Measurements from ENCODE around the gene SNHG17. TPM values are rescaled to one million over a fixed set of nuclear protein-coding genes. Genes with fewer than 3 reads are reported as not detected.

SNHG17 gene
- total RNA-seq, 6 experiments from 2014 or later = 29.6 to 45.4 (median 32.0) TPM

DNA sequence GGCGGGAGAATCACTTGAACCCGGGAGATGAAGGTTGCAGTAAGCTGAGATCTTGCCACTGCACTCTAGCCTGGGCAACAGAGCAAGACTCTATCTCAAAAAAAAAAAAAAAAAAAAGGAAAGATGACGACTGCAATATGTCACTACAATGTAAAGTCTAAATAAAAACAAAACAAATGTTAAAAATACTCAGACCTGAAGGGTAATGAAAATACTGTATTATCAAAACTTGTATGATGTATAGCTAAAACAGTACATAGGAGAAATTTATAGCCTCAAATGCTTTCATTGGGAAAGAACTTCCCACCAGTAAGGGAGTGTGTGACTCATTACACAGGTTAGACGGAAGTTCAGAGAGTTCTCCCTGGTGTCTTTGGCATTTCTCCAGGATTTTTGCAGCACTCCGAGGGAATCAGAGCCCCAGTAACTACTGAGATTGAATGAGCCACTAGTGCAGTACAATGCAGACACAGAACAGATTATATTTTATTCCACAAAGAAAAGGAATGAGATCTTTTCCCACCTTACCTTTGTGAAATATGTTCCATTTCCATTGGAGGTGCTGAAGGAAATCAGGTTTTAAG lies 25.0 kb upstream of the SNHG17 start:
- H3K27me3 Mint-ChIP-seq (ENCODE audit: insufficient read depth) = peaks cover 8% of the 10 kb centered on the region
- DNase-seq = peak; percentile 60
- H3K27ac Mint-ChIP-seq = no peak overlapping the region
- TF ChIP-seq, protein P1, sequence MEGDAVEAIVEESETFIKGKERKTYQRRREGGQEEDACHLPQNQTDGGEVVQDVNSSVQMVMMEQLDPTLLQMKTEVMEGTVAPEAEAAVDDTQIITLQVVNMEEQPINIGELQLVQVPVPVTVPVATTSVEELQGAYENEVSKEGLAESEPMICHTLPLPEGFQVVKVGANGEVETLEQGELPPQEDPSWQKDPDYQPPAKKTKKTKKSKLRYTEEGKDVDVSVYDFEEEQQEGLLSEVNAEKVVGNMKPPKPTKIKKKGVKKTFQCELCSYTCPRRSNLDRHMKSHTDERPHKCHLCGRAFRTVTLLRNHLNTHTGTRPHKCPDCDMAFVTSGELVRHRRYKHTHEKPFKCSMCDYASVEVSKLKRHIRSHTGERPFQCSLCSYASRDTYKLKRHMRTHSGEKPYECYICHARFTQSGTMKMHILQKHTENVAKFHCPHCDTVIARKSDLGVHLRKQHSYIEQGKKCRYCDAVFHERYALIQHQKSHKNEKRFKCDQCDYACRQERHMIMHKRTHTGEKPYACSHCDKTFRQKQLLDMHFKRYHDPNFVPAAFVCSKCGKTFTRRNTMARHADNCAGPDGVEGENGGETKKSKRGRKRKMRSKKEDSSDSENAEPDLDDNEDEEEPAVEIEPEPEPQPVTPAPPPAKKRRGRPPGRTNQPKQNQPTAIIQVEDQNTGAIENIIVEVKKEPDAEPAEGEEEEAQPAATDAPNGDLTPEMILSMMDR (IDR thresholded peaks at IDR 0.05) = no peak
- no peaks in the 10 kb centered on the region for H3K9me3 Mint-ChIP-seq
- no peaks in the 10 kb centered on the region; the same call in 1 of the 2 replicates for H3K36me3 Mint-ChIP-seq (ENCODE audit: low read depth)
- H3K4me1 Mint-ChIP-seq (ENCODE audit: low read depth) = peaks cover 13% of the 10 kb centered on the region
- no peak overlapping the region for H3K4me3 Mint-ChIP-seq

DNA sequence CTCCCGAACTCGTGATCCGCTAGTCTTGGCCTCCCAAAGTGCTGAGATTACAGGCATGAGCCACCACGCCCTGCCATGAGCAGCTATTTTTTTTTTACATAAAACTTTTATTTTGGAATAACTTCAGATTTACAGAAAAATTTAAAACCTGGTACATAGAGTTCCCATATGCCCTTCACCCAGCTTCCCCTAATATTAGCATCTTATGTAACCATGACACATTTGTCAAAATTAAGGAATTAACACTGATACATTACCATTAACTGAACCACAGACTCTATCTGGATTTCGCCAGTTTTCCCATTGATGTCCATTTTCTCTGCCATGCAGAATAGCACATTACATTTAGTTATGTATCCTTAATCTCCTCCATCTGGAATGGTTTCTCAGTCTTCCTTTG lies 23.2 kb upstream of the SNHG17 start:
- TF ChIP-seq, protein P1 (IDR thresholded peaks at IDR 0.05) = no peak
- Mint-ChIP-seq H3K36me3 (ENCODE audit: low read depth) (no peaks in the 10 kb centered on the region; the same call in 1 of the 2 replicates), H3K4me3 (no peak overlapping the region), H3K4me1 (ENCODE audit: low read depth) (peaks cover 21% of the 10 kb centered on the region), H3K9me3 (no peaks in the 10 kb centered on the region), H3K27ac (no peak overlapping the region), H3K27me3 (ENCODE audit: insufficient read depth) (peaks cover 8% of the 10 kb centered on the region)
- DNase-seq = no peak

DNA sequence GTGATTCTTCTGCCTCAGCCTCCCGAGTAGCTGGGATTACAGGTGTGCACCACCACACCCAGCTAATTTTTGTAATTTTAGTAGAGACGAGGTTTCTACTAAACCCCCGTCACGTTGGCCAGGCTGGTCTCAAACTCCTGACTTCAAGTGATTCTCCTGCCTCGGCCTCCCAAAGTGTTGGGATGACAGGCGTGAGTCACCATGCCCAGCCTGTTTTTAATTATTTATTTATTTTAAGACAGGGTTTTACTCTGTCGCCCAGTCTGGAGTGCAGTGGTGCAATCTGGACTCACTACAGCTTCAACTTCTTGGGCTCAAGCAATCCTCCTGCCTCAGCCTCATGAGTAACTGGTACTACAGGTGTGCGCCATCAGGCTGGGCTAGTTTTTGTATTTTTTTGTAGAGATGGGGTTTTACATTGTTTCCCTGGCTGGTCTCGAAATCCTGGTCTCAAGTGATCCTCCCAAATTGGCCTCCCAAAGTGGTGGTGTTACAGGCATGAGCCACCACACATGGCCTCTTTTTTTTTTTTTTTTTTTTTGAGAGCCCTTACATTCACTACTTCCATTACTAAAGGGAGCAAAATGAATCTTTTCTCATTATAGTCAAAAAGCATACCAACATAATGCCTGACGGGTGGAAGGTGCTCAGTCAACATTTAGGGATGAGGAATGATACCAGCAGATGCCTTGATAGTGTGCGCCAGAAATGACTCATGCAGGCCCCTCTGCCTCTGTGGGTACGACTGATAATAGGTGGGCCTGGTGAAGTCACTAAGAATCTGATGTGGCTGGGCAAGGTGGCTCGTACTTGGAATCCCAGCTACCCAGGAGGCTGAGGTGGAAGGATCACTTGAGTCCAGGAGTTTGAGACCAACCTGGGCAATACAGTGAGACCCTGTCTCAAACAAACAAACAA lies 19.7 kb upstream of the SNHG17 start:
- H3K36me3 Mint-ChIP-seq (ENCODE audit: low read depth) = peaks cover 17% of the 10 kb centered on the region

DNA sequence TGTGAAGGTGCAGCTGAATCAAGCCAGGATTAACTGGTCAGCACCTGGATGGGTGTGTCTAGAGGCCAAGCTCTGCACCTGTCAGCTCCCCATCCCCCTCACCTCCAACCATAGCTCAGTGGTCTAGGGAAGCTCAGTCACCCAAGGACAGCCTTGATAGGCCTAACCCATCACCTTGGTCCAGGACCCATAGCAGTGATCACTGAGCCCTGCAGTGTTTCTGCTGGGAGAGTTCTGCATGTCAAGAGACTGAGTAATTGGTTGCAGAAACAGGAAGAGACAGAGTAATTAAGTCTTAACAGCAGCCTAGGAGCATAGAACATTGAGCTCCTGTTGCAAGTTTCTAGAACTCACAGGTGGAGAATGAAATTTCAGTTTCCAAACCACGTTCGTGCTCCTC lies 18.8 kb upstream of the SNHG17 start:
- TF ChIP-seq, protein P1 (IDR thresholded peaks at IDR 0.05) = no peak
- H3K27ac Mint-ChIP-seq = no peak overlapping the region
- H3K9me3 Mint-ChIP-seq = no peaks in the 10 kb centered on the region
- H3K4me1 Mint-ChIP-seq (ENCODE audit: low read depth) = peaks cover 54% of the 10 kb centered on the region
- peaks cover 24% of the 10 kb centered on the region for H3K36me3 Mint-ChIP-seq (ENCODE audit: low read depth)
- DNase-seq = no peak
- no peak overlapping the region for H3K4me3 Mint-ChIP-seq
- H3K27me3 Mint-ChIP-seq (ENCODE audit: insufficient read depth) = peaks cover 3% of the 10 kb centered on the region

More for the DNA sequence above, 19.7 kb upstream of the SNHG17 start:
- H3K9me3 Mint-ChIP-seq = no peaks in the 10 kb centered on the region
- H3K27ac Mint-ChIP-seq = no peak overlapping the region
- peaks cover 47% of the 10 kb centered on the region for H3K4me1 Mint-ChIP-seq (ENCODE audit: low read depth)
- H3K4me3 Mint-ChIP-seq = no peak overlapping the region
- DNase-seq = no peak
- peaks cover 6% of the 10 kb centered on the region for H3K27me3 Mint-ChIP-seq (ENCODE audit: insufficient read depth)
- TF ChIP-seq, protein P1 (IDR thresholded peaks at IDR 0.05) = no peak

DNA sequence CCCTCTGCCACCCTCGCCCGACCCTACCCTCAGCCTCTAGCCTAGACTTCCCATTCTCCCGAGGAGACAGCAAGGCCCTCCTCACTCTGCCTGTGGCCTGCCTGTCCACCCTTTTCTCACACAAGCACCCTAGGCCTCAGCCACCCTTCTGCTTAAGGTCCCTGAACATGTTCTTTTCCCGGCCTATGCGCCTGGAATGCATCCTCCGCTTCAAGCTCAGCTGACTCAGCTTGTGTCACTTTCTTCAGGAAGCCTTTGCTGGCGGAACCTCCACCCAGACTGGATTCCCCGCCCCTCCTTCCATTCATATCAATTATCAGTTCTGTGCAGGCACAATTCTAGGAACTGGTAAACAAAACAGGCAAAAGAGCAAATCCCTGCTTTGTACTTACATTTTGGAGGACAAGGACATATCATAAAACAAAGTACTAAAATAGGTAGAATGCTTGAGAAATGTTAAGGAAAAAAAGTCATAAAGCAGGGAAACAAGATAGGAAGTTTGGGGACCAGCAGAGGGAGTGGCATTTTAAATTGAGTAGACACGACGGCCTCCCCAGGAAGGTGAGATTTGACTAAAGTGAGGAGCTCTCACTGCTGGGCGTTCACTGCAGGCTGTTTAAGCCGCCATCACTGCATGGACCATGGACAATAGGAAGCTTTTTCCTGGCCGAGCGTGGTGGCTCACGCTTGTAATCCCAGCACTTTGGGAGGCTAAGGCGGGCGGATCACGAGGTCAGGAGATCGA lies 17.9 kb upstream of the SNHG17 start:
- Mint-ChIP-seq H3K27ac (peak overlapping the region; percentile 88), H3K27me3 (ENCODE audit: insufficient read depth) (no peaks in the 10 kb centered on the region; the same call in 1 of the 2 replicates), H3K9me3 (no peaks in the 10 kb centered on the region), H3K36me3 (ENCODE audit: low read depth) (peaks cover 29% of the 10 kb centered on the region), H3K4me3 (peak overlapping the region; percentile 10; the same call in 1 of the 2 replicates), H3K4me1 (ENCODE audit: low read depth) (peaks cover 60% of the 10 kb centered on the region)
- TF ChIP-seq, protein P1 (IDR thresholded peaks at IDR 0.05) = no peak
- DNase-seq = no peak

Data from HFFc6 (cell line).